ENCODE results near the gene APBB1.

The APBB1 gene

DNA sequence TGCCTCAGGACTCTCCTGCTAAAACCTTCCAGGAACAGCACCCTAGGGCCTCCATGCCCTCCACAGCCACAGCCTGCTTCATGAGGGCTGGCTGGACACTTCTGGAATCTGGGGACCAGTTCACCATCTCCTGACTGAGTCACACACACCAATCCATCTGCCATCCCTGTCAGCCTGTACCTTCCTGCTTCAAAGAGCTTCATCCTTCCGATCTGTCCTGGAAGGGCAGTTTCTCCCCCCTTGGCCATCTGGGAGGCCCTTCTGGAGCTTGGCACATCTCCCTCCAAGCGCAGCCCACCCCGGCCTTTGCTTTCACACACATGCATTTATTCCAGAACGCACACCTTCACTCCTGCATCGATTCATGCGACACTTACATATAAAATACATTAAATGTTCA lies 13.0 kb downstream of the APBB1 start:
- POLR2A ChIA-PET, result interaction anchor here (2.3 to 3.2 kb wide), 2 partner anchors 13 to 16 kb away, joined by 7 to 9 read pairs; partner anchors contain the start of genes APBB1 and SMPD1
- TF ChIP-seq ELF4 (IDR thresholded peaks at IDR 0.05), result no peak
- no peak for TF ChIP-seq SP1 (IDR thresholded peaks at IDR 0.05)
- no peak for TF ChIP-seq HDGF (IDR thresholded peaks at IDR 0.05; ENCODE audit: borderline replicate concordance)
- TF ChIP-seq NFRKB (IDR thresholded peaks at IDR 0.05), result no peak
- no peak for TF ChIP-seq SUZ12 (IDR thresholded peaks at IDR 0.05)
- TF ChIP-seq CTBP1 (IDR thresholded peaks at IDR 0.05; ENCODE audit: borderline replicate concordance), result no peak
- TF ChIP-seq FOXM1 (IDR thresholded peaks at IDR 0.05; ENCODE audit: borderline replicate concordance), result no peak
- no peak for TF ChIP-seq L3MBTL2 (conservative IDR thresholded peaks at IDR 0.05)
- TF ChIP-seq, protein P1, sequence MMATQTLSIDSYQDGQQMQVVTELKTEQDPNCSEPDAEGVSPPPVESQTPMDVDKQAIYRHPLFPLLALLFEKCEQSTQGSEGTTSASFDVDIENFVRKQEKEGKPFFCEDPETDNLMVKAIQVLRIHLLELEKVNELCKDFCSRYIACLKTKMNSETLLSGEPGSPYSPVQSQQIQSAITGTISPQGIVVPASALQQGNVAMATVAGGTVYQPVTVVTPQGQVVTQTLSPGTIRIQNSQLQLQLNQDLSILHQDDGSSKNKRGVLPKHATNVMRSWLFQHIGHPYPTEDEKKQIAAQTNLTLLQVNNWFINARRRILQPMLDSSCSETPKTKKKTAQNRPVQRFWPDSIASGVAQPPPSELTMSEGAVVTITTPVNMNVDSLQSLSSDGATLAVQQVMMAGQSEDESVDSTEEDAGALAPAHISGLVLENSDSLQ (IDR thresholded peaks at IDR 0.05), result no peak
- no peak for TF ChIP-seq FOXA1 (IDR thresholded peaks at IDR 0.05)
- TF ChIP-seq BHLHE40 (IDR thresholded peaks at IDR 0.05; ENCODE audit: borderline replicate concordance), result no peak
- no peak for TF ChIP-seq ARNT (IDR thresholded peaks at IDR 0.05)
- DNase-seq (ENCODE audit: extremely low spot score), result no peak
- CTCF ChIA-PET, result no interaction called here

GRCh38 chr11:6405052-6405667 lies 13.7 kb downstream of the APBB1 start:
- CTCF ChIA-PET, result no interaction called here
- DNase-seq (ENCODE audit: extremely low spot score), result no peak
- POLR2A ChIA-PET, result interaction anchor here (2.3 to 3.7 kb wide), 2 partner anchors 14 to 15 kb away, joined by 7 to 19 read pairs; partner anchors contain the start of genes APBB1 and SMPD1
- no peak for TF ChIP-seq LEF1 (IDR thresholded peaks at IDR 0.05; ENCODE audit: borderline replicate concordance)
- TF ChIP-seq FOXM1 (IDR thresholded peaks at IDR 0.05; ENCODE audit: borderline replicate concordance), result no peak
- no peak for TF ChIP-seq ELF4 (IDR thresholded peaks at IDR 0.05)
- no peak for TF ChIP-seq SUZ12 (IDR thresholded peaks at IDR 0.05)

DNA sequence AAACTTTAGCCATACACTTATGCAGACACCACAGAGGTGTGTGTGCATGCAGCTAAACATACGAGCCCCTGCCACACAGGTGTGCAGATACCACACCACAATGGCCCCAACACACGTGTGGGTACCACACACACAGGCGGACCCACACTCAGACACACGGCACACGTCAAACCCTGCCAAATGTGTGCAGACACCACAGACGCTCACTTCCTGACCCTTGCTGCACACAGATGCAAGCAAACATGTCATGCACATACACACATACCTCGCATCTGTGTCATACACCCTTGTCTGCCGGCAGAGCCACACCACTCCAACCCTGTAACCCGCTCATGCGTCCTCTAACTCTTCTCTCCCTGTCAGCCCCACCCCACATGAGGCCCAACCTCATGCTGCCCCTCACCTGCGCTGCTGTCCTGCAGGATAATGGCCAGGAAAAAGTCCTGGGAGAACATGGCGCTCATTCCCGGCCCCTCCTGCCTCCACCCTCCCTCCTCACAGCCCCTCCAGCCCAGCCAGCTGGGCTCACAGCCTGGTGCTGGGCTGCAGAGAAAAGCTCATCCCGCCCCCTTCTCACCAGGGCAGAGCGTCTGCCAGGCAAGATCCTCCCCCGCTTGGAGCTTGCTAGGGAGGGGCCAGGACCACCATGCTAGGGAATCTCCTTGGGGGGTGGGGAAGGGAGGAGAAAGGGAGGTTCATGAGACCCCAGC lies 14.4 kb downstream of the APBB1 start:
- TF ChIP-seq ARNT (IDR thresholded peaks at IDR 0.05), result no peak
- no peak for TF ChIP-seq LEF1 (IDR thresholded peaks at IDR 0.05; ENCODE audit: borderline replicate concordance)
- no peak for TF ChIP-seq L3MBTL2 (conservative IDR thresholded peaks at IDR 0.05)
- TF ChIP-seq NFRKB (IDR thresholded peaks at IDR 0.05), result no peak
- no peak for TF ChIP-seq SUZ12 (IDR thresholded peaks at IDR 0.05)
- no peak for TF ChIP-seq TARDBP (IDR thresholded peaks at IDR 0.05)
- no peak for TF ChIP-seq ELF4 (IDR thresholded peaks at IDR 0.05)
- no peak for TF ChIP-seq ZNF384 (IDR thresholded peaks at IDR 0.05)
- no peak for TF ChIP-seq FOXK2 (IDR thresholded peaks at IDR 0.05)
- TF ChIP-seq FOXM1 (IDR thresholded peaks at IDR 0.05; ENCODE audit: borderline replicate concordance), result no peak
- no peak for TF ChIP-seq CTBP1 (IDR thresholded peaks at IDR 0.05; ENCODE audit: borderline replicate concordance)
- TF ChIP-seq SP1 (IDR thresholded peaks at IDR 0.05), result no peak
- TF ChIP-seq, protein P1 (IDR thresholded peaks at IDR 0.05), result no peak
- TF ChIP-seq HDGF (IDR thresholded peaks at IDR 0.05; ENCODE audit: borderline replicate concordance), result no peak
- no peak for TF ChIP-seq FOXA1 (IDR thresholded peaks at IDR 0.05)
- CTCF ChIA-PET, result no interaction called here
- DNase-seq (ENCODE audit: extremely low spot score), result no peak
- POLR2A ChIA-PET, result interaction anchor here (3.7 kb wide), 1 partner anchor 14 kb away, joined by 19 read pairs; the partner anchor contains the start of gene APBB1

- CTCF ChIA-PET, result interaction anchor here (0.5 kb wide), 1 partner anchor 704 kb away, joined by 4 read pairs; no protein-coding TSS in a partner anchor
- DNase-seq (ENCODE audit: extremely low spot score), result no peak
- TF ChIP-seq L3MBTL2 (conservative IDR thresholded peaks at IDR 0.05) (no peak), BHLHE40 (IDR thresholded peaks at IDR 0.05; ENCODE audit: borderline replicate concordance) (no peak), HDGF (IDR thresholded peaks at IDR 0.05; ENCODE audit: borderline replicate concordance) (no peak), FOXA1 (IDR thresholded peaks at IDR 0.05) (no peak)
- POLR2A ChIA-PET, result interaction anchor here (1.2 to 3.7 kb wide), 2 partner anchors 13 to 15 kb away, joined by 4 to 19 read pairs; partner anchors contain the start of genes APBB1 and SMPD1
Observed at GRCh38 chr11:6403539-6403938, 15.4 kb downstream of the APBB1 start.

GRCh38 chr11:6402561-6402981 lies 16.3 kb downstream of the APBB1 start:
- TF ChIP-seq CTBP1 (IDR thresholded peaks at IDR 0.05; ENCODE audit: borderline replicate concordance) (no peak), TARDBP (IDR thresholded peaks at IDR 0.05) (no peak), SP1 (IDR thresholded peaks at IDR 0.05) (no peak), FOXK2 (IDR thresholded peaks at IDR 0.05) (no peak), ZNF384 (IDR thresholded peaks at IDR 0.05) (no peak), BHLHE40 (IDR thresholded peaks at IDR 0.05; ENCODE audit: borderline replicate concordance) (no peak), LEF1 (IDR thresholded peaks at IDR 0.05; ENCODE audit: borderline replicate concordance) (no peak), NFRKB (IDR thresholded peaks at IDR 0.05) (no peak), L3MBTL2 (conservative IDR thresholded peaks at IDR 0.05) (no peak)
- TF ChIP-seq, protein P1 (IDR thresholded peaks at IDR 0.05), result no peak
- CTCF ChIA-PET, result no interaction called here
- POLR2A ChIA-PET, result interaction anchor here (1.2 to 3.7 kb wide), 2 partner anchors 12 to 16 kb away, joined by 4 to 19 read pairs; partner anchors contain the start of genes APBB1 and SMPD1
- DNase-seq (ENCODE audit: extremely low spot score), result no peak

- no peak for TF ChIP-seq FOXK2 (IDR thresholded peaks at IDR 0.05)
- no peak for TF ChIP-seq ELF4 (IDR thresholded peaks at IDR 0.05)
- TF ChIP-seq SUZ12 (IDR thresholded peaks at IDR 0.05), result no peak
- TF ChIP-seq L3MBTL2 (conservative IDR thresholded peaks at IDR 0.05), result no peak
- TF ChIP-seq CTBP1 (IDR thresholded peaks at IDR 0.05; ENCODE audit: borderline replicate concordance), result no peak
- TF ChIP-seq BHLHE40 (IDR thresholded peaks at IDR 0.05; ENCODE audit: borderline replicate concordance), result no peak
- no peak for TF ChIP-seq FOXM1 (IDR thresholded peaks at IDR 0.05; ENCODE audit: borderline replicate concordance)
- TF ChIP-seq TARDBP (IDR thresholded peaks at IDR 0.05), result no peak
- TF ChIP-seq SP1 (IDR thresholded peaks at IDR 0.05), result no peak
- TF ChIP-seq NFRKB (IDR thresholded peaks at IDR 0.05), result no peak
- TF ChIP-seq LEF1 (IDR thresholded peaks at IDR 0.05; ENCODE audit: borderline replicate concordance), result no peak
- no peak for TF ChIP-seq HDGF (IDR thresholded peaks at IDR 0.05; ENCODE audit: borderline replicate concordance)
- TF ChIP-seq ARNT (IDR thresholded peaks at IDR 0.05), result no peak
- ChIA-PET POLR2A (interaction anchor here (1.4 to 3.7 kb wide), 2 partner anchors 17 kb away, joined by 6 to 19 read pairs; partner anchors contain the start of gene APBB1), CTCF (no interaction called here)
- DNase-seq (ENCODE audit: extremely low spot score), result no peak
Observed at GRCh38 chr11:6402061-6402470, 16.8 kb downstream of the APBB1 start.
